ENCODE measurements around the gene ARHGEF28.

The ARHGEF28 gene

GRCh38 chr5:73709536-73710129, 83.6 kb downstream of the ARHGEF28 start:
- H3K27ac ChIP-seq, result no peak overlapping the region

GRCh38 chr5:73716284-73716808, 90.3 kb downstream of the ARHGEF28 start:
- no peak overlapping the region for H3K4me3 ChIP-seq (ENCODE audit: low read depth, low read length)
- H3K36me3 ChIP-seq, result no peaks in the 10 kb centered on the region
- TF ChIP-seq, protein P1, sequence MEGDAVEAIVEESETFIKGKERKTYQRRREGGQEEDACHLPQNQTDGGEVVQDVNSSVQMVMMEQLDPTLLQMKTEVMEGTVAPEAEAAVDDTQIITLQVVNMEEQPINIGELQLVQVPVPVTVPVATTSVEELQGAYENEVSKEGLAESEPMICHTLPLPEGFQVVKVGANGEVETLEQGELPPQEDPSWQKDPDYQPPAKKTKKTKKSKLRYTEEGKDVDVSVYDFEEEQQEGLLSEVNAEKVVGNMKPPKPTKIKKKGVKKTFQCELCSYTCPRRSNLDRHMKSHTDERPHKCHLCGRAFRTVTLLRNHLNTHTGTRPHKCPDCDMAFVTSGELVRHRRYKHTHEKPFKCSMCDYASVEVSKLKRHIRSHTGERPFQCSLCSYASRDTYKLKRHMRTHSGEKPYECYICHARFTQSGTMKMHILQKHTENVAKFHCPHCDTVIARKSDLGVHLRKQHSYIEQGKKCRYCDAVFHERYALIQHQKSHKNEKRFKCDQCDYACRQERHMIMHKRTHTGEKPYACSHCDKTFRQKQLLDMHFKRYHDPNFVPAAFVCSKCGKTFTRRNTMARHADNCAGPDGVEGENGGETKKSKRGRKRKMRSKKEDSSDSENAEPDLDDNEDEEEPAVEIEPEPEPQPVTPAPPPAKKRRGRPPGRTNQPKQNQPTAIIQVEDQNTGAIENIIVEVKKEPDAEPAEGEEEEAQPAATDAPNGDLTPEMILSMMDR (IDR thresholded peaks at IDR 0.05; ENCODE audit: low read depth, low read length), result no peak
- no peak for DNase-seq
- H3K27ac ChIP-seq, result no peak overlapping the region
- no peaks in the 10 kb centered on the region for H3K9me3 ChIP-seq (ENCODE audit: severe bottlenecking)
- no peaks in the 10 kb centered on the region for H3K27me3 ChIP-seq (ENCODE audit: insufficient read depth, low read depth, severe bottlenecking)

More at GRCh38 chr5:73709536-73710129, 83.6 kb downstream of the ARHGEF28 start:
- DNase-seq, result no peak
- TF ChIP-seq, protein P1 (IDR thresholded peaks at IDR 0.05; ENCODE audit: low read depth, low read length), result no peak
- H3K4me3 ChIP-seq (ENCODE audit: low read depth, low read length), result no peak overlapping the region
- H3K9me3 ChIP-seq (ENCODE audit: severe bottlenecking), result no peaks in the 10 kb centered on the region
- no peaks in the 10 kb centered on the region for H3K36me3 ChIP-seq
- H3K27me3 ChIP-seq (ENCODE audit: insufficient read depth, low read depth, severe bottlenecking), result no peaks in the 10 kb centered on the region

DNA sequence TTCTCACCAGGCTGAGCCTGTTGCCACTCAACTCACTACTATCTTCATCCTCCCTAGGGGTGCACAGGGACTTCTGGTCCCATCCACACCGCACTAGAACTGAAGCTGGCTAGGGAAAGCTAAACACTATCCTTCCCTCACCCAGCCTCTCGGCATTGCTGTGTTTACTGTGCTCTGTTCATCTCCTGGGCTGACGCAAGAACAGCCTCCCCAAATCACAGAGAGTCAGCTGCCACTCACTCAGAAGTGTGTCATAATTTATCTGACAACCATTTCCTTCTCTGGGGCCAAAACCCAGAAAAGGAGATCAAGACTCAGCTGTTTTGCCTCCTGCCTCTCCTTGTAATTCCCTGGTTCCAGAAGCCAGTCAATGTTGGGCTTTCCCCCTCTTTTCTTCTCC, 92.8 kb downstream of the ARHGEF28 start:
- no peaks in the 10 kb centered on the region for H3K9me3 ChIP-seq (ENCODE audit: severe bottlenecking)
- H3K27ac ChIP-seq, result no peak overlapping the region
- TF ChIP-seq, protein P1 (IDR thresholded peaks at IDR 0.05; ENCODE audit: low read depth, low read length), result no peak
- H3K27me3 ChIP-seq (ENCODE audit: insufficient read depth, low read depth, severe bottlenecking), result no peaks in the 10 kb centered on the region
- H3K4me3 ChIP-seq (ENCODE audit: low read depth, low read length), result no peak overlapping the region
- no peaks in the 10 kb centered on the region for H3K36me3 ChIP-seq
- no peak for DNase-seq

- DNase-seq, result no peak
- H3K4me3 ChIP-seq (ENCODE audit: low read depth, low read length), result no peak overlapping the region
Observed at GRCh38 chr5:73719632-73720031, 93.6 kb downstream of the ARHGEF28 start.

GRCh38 chr5:73722231-73722630, 96.2 kb downstream of the ARHGEF28 start:
- no peak overlapping the region for H3K27ac ChIP-seq
- H3K27me3 ChIP-seq (ENCODE audit: insufficient read depth, low read depth, severe bottlenecking), result no peaks in the 10 kb centered on the region
- H3K4me3 ChIP-seq (ENCODE audit: low read depth, low read length), result no peak overlapping the region
- H3K9me3 ChIP-seq (ENCODE audit: severe bottlenecking), result no peaks in the 10 kb centered on the region
- no peak for DNase-seq
- TF ChIP-seq, protein P1 (IDR thresholded peaks at IDR 0.05; ENCODE audit: low read depth, low read length), result no peak
- no peaks in the 10 kb centered on the region for H3K36me3 ChIP-seq

More at GRCh38 chr5:73719632-73720031, 93.6 kb downstream of the ARHGEF28 start:
- Histone ChIP-seq H3K36me3 (no peaks in the 10 kb centered on the region), H3K27me3 (ENCODE audit: insufficient read depth, low read depth, severe bottlenecking) (no peaks in the 10 kb centered on the region), H3K27ac (no peak overlapping the region), H3K9me3 (ENCODE audit: severe bottlenecking) (no peaks in the 10 kb centered on the region)
- TF ChIP-seq, protein P1 (IDR thresholded peaks at IDR 0.05; ENCODE audit: low read depth, low read length), result no peak

- no peak for DNase-seq
- Histone ChIP-seq H3K27me3 (ENCODE audit: insufficient read depth, low read depth, severe bottlenecking) (no peaks in the 10 kb centered on the region), H3K9me3 (ENCODE audit: severe bottlenecking) (no peaks in the 10 kb centered on the region), H3K36me3 (no peaks in the 10 kb centered on the region), H3K4me3 (ENCODE audit: low read depth, low read length) (no peak overlapping the region), H3K27ac (no peak overlapping the region)
- TF ChIP-seq, protein P1 (IDR thresholded peaks at IDR 0.05; ENCODE audit: low read depth, low read length), result no peak
Observed at GRCh38 chr5:73726071-73726470, 100.1 kb downstream of the ARHGEF28 start.
